ENCODE data around the gene BOK. TPM values are rescaled to one million over a fixed set of nuclear protein-coding genes. Genes with fewer than 3 reads are reported as not detected.

BOK gene
- total and polyA plus RNA-seq, 2 of the 13 experiments (the other 11 are each of a cell fraction or from before 2014, with no cell fraction given), result 35.5 to 39.2 TPM

- Histone ChIP-seq H3K36me3 (replicated peaks in 1 of 2; ENCODE audit: control insufficient read depth in 1 of 2, insufficient read depth in 2 of 2, low read length in 2 of 2) (no peaks in the 10 kb centered on the region), H3K4me3 (replicated peaks in 1 of 3; ENCODE audit: insufficient read depth in 1 of 3, low read depth in 2 of 3, low read length in 3 of 3) (no peak overlapping the region), H3K9ac (ENCODE audit: insufficient read depth, low read depth, low read length) (no peak overlapping the region), H3K9me3 (ENCODE audit: low read length) (no peaks in the 10 kb centered on the region), H3K4me1 (ENCODE audit: insufficient read depth, low read length) (peaks cover 53% of the 10 kb centered on the region), H3K79me2 (ENCODE audit: insufficient read depth, low read length) (no peaks in the 10 kb centered on the region), H3K27ac (ENCODE audit: extremely low read length, insufficient read depth, low read length) (no peak overlapping the region), H3K27me3 (ENCODE audit: control insufficient read depth in 1 of 2, insufficient read depth in 2 of 2, low read length in 2 of 2) (peaks cover 2 to 8% of the 10 kb centered on the region in 2 experiments; a peak in 3 of 5 replicates), H4K20me1 (ENCODE audit: insufficient read depth, low read length) (no peaks in the 10 kb centered on the region), H2AFZ (ENCODE audit: low read length) (no peak overlapping the region), H3K4me2 (ENCODE audit: low read depth, low read length) (no peak overlapping the region)
- 54% methylated on average over 10 of the region's 10 CpGs for WGBS (ENCODE audit: low lambda C conversion rate)
- ATAC-seq (no peak), DNase-seq (ENCODE audit: low spot score) (no peak), FAIRE-seq (no peak)
- CTCF ChIA-PET (ENCODE audit: low intra/inter-chr PET ratio, low total read pairs), result no interaction called here
- TF ChIP-seq ZNF589 (CRISPR knock-in tag; conservative IDR thresholded peaks at IDR 0.05) (no peak), ATF7 (IDR thresholded peaks at IDR 0.05) (no peak), ATF7 (CRISPR knock-in tag; IDR thresholded peaks at IDR 0.05) (no peak), FOXA1 (IDR thresholded peaks at IDR 0.05) (no peak), FOXA1 (CRISPR knock-in tag; IDR thresholded peaks at IDR 0.05) (no peak), UBTF (CRISPR knock-in tag; IDR thresholded peaks at IDR 0.05) (no peak), ZNF3 (CRISPR knock-in tag; IDR thresholded peaks at IDR 0.05) (no peak), YEATS2 (CRISPR knock-in tag; IDR thresholded peaks at IDR 0.05; ENCODE audit: borderline replicate concordance) (no peak), AHDC1 (CRISPR knock-in tag; IDR thresholded peaks at IDR 0.05; ENCODE audit: borderline replicate concordance) (no peak)
- no TSS peak for BruUV-seq (replicated peaks)
- in situ Hi-C loops (cut with HindIII; ENCODE audit: extremely low pct_ligation_motif_present, low pct_unique_long_range_greater_than_20kb), result no loop called here
- POLR2A ChIA-PET, result no interaction called here
- intact Hi-C loops (cut with micrococcal nuclease; ENCODE audit: unreplicated experiment), result loop anchor here (5.0 kb wide), 1 partner anchor 102 kb away; no protein-coding TSS in a partner anchor
Observed at GRCh38 chr2:241545106-241545505, 13.4 kb upstream of the BOK start.
